ENCODE data around the gene PTPRG.

DNA sequence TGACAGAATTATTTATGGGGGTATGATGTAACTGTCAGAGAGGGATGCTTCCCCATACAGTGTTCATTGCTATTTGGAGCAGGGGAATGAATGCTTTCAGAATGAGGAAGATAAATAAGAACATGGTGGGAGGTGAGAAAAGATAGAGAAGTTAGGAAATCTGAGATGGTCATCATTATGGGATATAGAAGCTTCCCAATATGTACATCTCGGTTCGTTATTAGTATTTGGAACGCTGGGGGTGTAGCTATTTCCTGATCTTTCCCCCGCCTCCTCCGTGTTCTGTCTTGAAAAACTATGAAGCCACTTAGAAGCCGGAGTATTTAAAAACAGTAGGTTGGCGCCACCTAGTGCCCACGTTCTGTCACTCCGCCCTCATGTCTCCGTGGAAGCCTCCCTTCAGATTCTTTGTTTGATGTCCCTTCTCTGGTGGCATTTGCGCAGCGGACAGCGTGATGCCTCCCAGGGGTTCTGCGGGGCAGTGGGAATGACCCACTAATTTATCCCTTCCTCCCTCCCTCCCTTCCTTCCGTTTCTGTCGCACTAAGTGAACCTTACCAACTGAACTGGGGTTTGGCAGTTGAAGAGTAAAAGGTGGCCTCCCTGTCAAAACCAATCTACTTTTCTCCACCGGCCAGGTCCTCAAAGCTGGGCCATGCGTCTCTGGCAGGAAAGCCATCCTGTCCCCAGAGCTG lies 627.5 kb downstream of the PTPRG start:
- TF ChIP-seq CTCF (IDR thresholded peaks at IDR 0.05) = peak; percentile 68 to 87 (median 78)
- no peak for TF ChIP-seq POLR2A (IDR thresholded peaks at IDR 0.05)

Data from right lobe of liver (tissue), 4 donors.